H1 (cell line): ENCODE results near the gene RBM20. TPM values are rescaled to one million over a fixed set of nuclear protein-coding genes. Genes with fewer than 3 reads are reported as not detected.

ENCODE experiments used
- BRCA1 ChIP-seq: IDR thresholded peaks from 2 replicates; pipeline ENCODE4 v1.6.1; 2012; ENCODE audit warnings: low read depth, low read length, improper control_type of control experiment
- CTBP2 ChIP-seq: IDR thresholded peaks from 2 replicates; pipeline ENCODE4 v1.7.0; 2011; ENCODE audit warnings: borderline replicate concordance, mild to moderate bottlenecking, moderate library complexity, mixed read lengths, low read length; ENCODE audit not compliant: insufficient read depth, insufficient read length
- EZH2 ChIP-seq: fragments of 200-600 bp; sonication (generic); IDR thresholded peaks from 2 replicates; pipeline ENCODE4 v1.7.1; 2012; ENCODE audit warnings: low read depth, mild to moderate bottlenecking, moderate library complexity, low read length, inconsistent platforms; ENCODE audit not compliant: severe bottlenecking
- GTF2F1 ChIP-seq: IDR thresholded peaks from 2 replicates; pipeline ENCODE4 v1.6.1; 2012; ENCODE audit warnings: low read depth, low read length, improper control_type of control experiment, borderline replicate concordance
- KDM4A ChIP-seq: IDR thresholded peaks from one replicate; pipeline ENCODE4 v1.7.1; 2012; ENCODE audit warnings: low read depth, mild to moderate bottlenecking, moderate library complexity, low read length, inconsistent platforms; ENCODE audit not compliant: severe bottlenecking
- polyA plus RNA-seq, 7 experiments: library from polyadenylated mRNA; depleted of rRNA in 3 of 7; stranded (reverse) in 5 of 7; unstranded in 2 of 7; fragments of >200 nt in 5 of 7; fragments of 200-250 nt in 2 of 7; gene quantifications; 1 replicate in 5 of 7; 2 replicates in 1 of 7; 4 replicates in 1 of 7; pipeline versions ENCODE4 v1.2.1 to v1.2.3, GENCODE V29; 2011 to 2013; ENCODE audit warnings: missing spikeins in 2 of 7, mixed read lengths in 2 of 7
- total RNA-seq: library from RNA; stranded (reverse); fragmentation: NEBNext Ultra II Directional; extraction: Animal tissue kit (Norgen Biotek cat#: 25700); gene quantifications from 2 replicates; pipeline ENCODE4 v1.2.1, GENCODE V29; 2021
- TF ChIP-seq, protein P1 (sequence below): IDR thresholded peaks from 2 replicates; pipeline ENCODE4 v1.6.1; 2011; ENCODE audit warnings: low read length, improper control_type of control experiment
- TF ChIP-seq, protein P2 (sequence below): IDR thresholded peaks from 2 replicates; pipeline ENCODE4 v1.6.1; 2012; ENCODE audit warnings: inconsistent platforms

RBM20 gene
- total and polyA plus RNA-seq, 2 of the 8 experiments (the other 6 are each of a cell fraction or from before 2014, with no cell fraction given), result 0.05 to 0.63 TPM

DNA sequence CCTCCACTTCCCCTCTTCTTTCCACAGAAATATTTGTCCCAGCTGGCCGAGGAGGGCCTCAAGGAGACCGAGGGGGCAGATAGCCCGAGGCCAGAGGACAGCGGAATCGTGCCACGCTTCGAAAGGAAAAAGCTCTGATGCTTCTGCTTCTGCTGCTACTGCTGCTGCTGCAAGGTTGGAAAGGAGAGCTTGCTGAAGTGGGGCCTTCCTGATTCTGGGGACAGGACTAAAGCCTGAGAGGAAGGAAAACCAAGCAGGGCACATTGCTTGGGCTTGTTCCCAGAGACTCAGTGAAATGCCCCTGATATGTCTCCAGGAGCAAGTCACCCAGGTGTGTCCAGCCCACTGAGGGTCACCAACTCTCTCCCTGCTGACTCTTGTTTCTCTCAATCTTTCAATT, 191.7 kb downstream of the RBM20 start (continued):
- TF ChIP-seq, protein P1, sequence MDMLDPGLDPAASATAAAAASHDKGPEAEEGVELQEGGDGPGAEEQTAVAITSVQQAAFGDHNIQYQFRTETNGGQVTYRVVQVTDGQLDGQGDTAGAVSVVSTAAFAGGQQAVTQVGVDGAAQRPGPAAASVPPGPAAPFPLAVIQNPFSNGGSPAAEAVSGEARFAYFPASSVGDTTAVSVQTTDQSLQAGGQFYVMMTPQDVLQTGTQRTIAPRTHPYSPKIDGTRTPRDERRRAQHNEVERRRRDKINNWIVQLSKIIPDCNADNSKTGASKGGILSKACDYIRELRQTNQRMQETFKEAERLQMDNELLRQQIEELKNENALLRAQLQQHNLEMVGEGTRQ, result no peak
- TF ChIP-seq CTBP2, result no peak
- no peak for TF ChIP-seq GTF2F1
- TF ChIP-seq EZH2, result no peak
- TF ChIP-seq, protein P2, sequence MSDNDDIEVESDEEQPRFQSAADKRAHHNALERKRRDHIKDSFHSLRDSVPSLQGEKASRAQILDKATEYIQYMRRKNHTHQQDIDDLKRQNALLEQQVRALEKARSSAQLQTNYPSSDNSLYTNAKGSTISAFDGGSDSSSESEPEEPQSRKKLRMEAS, result no peak
- TF ChIP-seq KDM4A, result no peak
- TF ChIP-seq BRCA1, result no peak
